GM18951 (cell line): ENCODE data around the gene PDGFA.

ENCODE experiments used
- POLR2A ChIP-seq: IDR thresholded peaks from 4 replicates; pipeline ENCODE4 v1.6.1; 2011; ENCODE audit warnings: mild to moderate bottlenecking; ENCODE audit not compliant: insufficient read length, insufficient read depth; ENCODE audit errors: extremely low read depth
- in situ Hi-C: fragments of 300-500 bp; cut with MboI; formaldehyde crosslinking; loops from one replicate; pipeline ENCODE4 v1.12.0; 2022; ENCODE audit warnings: low sequenced_read_pairs, mixed read lengths, inconsistent platforms; ENCODE audit not compliant: unreplicated experiment

PDGFA gene

GRCh38 chr7:454356-455109 lies 65.1 kb downstream of the PDGFA start:
- in situ Hi-C loops = no loop called here

GRCh38 chr7:453597-454306 lies 65.9 kb downstream of the PDGFA start:
- no peak for TF ChIP-seq POLR2A
- in situ Hi-C loops = no loop called here

More at GRCh38 chr7:454356-455109, 65.1 kb downstream of the PDGFA start:
- TF ChIP-seq POLR2A = no peak

DNA sequence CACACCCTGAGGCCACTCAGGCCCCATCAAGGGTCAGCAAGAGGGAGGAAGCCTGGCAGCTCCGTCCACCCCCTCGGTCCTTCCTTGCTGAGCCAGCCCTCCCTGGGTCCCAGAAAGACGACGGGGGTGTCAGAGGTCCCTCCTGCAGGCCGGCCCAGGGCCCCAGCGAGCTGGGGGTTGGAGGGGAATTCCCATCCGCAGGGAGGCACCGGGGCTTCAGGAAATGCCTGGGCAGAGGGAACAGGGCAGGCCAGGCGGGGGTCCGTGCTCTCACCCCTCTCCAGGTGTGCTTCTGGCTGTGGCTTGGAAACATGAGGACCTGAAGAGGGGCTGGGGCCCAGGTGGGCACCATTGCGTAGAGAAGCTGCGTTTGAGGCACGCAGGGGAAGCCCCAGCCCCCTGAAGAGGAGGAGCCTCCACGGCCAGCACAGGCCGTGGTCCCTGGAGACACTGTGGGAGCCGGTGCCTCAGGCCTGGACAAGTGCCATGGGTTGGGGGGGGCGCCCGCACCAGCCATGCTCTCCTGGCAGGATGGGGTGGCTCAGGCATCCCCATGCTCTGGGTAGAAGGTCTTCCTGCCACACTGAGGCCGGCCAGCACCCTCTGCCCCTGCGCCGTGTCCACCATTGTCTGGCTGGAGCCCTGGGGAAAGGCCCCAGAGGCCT lies 66.7 kb downstream of the PDGFA start:
- in situ Hi-C loops = no loop called here
- TF ChIP-seq POLR2A = no peak

DNA sequence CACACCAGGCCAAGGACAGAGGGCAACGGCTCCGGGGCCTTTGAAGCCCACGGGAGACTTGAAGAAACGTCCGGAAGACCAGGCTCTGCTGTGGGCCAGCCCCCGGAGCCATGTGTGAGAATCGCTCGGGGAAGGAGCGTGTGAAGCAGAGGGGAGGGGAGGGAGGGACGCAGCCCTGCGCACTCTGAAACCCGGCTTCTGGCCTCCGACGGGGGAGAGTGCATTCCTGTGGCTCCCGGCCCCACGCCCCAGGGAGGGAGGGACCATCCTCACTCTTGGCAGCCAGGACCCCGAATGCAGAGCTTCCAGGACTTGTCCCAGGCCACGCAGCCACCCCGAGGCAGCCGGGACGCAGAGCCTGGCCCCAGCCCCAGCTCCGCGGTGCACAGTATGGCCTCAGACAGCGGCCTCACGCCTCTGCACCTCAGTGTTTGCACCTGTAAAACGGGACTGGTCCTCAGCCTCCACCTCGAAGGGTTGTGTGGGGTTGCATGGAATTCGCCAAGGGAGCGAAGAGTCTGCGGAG lies 67.4 kb downstream of the PDGFA start:
- no peak for TF ChIP-seq POLR2A
- in situ Hi-C loops = no loop called here

- no peak for TF ChIP-seq POLR2A
- in situ Hi-C loops = no loop called here
Observed at GRCh38 chr7:451255-452225, 68.1 kb downstream of the PDGFA start.

GRCh38 chr7:450741-451140 lies 68.9 kb downstream of the PDGFA start:
- TF ChIP-seq POLR2A = no peak

GRCh38 chr7:450036-450435 lies 69.6 kb downstream of the PDGFA start:
- in situ Hi-C loops = no loop called here
- TF ChIP-seq POLR2A = no peak

More at GRCh38 chr7:450741-451140, 68.9 kb downstream of the PDGFA start:
- in situ Hi-C loops = no loop called here

DNA sequence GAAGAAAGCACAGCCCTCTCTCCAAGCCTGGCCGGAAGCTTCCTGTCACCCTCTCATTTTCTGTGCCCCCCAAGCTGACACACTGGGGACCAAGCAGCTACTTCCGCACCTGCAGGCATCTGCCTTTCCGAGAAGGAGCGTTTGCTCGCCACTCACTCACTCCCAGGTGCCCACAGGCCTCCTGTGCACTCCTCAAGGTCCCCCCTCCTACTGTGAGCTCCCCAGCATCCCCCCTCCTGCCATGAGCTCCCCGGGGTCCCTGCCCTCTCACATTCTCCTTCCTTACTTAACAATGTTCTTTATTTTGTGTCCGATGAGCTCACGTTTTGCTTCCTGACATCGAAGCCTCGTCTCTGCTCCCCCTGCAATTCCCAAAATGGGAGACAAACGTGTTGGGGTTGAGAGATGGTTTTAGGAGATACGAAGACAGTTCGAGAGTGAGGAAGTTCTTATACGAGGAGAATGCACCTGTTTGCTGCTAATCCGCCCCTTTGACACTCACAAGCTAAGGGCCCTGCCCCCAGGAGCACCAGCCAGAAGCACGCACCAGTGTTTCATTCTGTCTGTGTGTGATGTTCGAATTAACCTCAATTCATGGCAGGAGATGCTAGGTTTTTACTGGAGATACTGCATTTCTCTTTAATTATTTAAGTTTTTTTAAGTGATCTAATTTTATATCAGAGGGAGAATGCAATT lies 70.2 kb downstream of the PDGFA start:
- in situ Hi-C loops = no loop called here
- no peak for TF ChIP-seq POLR2A

DNA sequence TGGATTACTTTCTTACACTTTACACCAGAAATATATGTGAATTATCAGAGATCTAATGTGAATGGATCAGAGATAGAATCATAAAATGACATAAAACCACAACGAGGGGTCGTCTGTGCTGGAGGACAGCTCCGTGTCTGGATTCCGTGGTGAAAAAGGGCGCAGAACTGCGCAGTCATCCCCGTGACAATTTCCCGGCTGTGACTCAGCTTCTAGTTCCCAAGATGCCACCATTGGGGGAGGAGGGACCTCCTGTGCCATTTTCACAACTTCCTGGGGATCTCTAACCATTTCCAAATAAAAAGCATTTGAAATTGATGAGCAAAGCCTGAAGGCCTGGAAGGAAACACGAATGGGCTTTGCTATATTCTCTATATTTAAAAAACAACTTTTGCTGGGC lies 72.1 kb downstream of the PDGFA start:
- in situ Hi-C loops = no loop called here
- no peak for TF ChIP-seq POLR2A
